ENCODE data around the gene CDKN1A.
"Not testable (repeated sequence)": the region's sequence is repeated elsewhere in the genome, so short reads cannot be mapped to it uniquely, and the experiment has no call there.

Gene CDKN1A

GRCh38 chr6:36678488-36679042 is at the start of gene CDKN1A:
CDKN1A (plus strand) TSS chr6:36678714; CDS start chr6:36684102, 5,388 bp downstream.
- DNase-seq, result peak; percentile 78 to 83

GRCh38 chr6:36629784-36630183 is 48.7 kb upstream of the CDKN1A start:
- DNase-seq, result no peak

GRCh38 chr6:36631326-36632011 is 47.0 kb upstream of the CDKN1A start:
- no peak for DNase-seq

- no peak for DNase-seq
Observed at GRCh38 chr6:36633370-36633769, 45.1 kb upstream of the CDKN1A start.

- no peak for DNase-seq
Observed at GRCh38 chr6:36633915-36634314, 44.6 kb upstream of the CDKN1A start.

GRCh38 chr6:36634317-36635108 is 44.0 kb upstream of the CDKN1A start:
- DNase-seq, result no peak

GRCh38 chr6:36636283-36636682 is 42.2 kb upstream of the CDKN1A start:
- DNase-seq, result no peak

- DNase-seq, result no peak
Observed at GRCh38 chr6:36636687-36637418, 41.7 kb upstream of the CDKN1A start.

- no peak for DNase-seq
Observed at GRCh38 chr6:36638579-36638978, 39.9 kb upstream of the CDKN1A start.

GRCh38 chr6:36639171-36639808 is 39.2 kb upstream of the CDKN1A start:
- DNase-seq, result no peak

GRCh38 chr6:36641543-36641942 is 37.0 kb upstream of the CDKN1A start:
- DNase-seq, result no peak

GRCh38 chr6:36642913-36643817 is 35.3 kb upstream of the CDKN1A start:
- peak in 1 of 2 experiments; percentile 30 for DNase-seq

- DNase-seq, result no peak
Observed at GRCh38 chr6:36643977-36644376, 34.5 kb upstream of the CDKN1A start.

GRCh38 chr6:36649086-36649485 is 29.4 kb upstream of the CDKN1A start:
- no peak for DNase-seq

- no peak for DNase-seq
Observed at GRCh38 chr6:36649701-36650484, 28.6 kb upstream of the CDKN1A start.

- no peak for DNase-seq
Observed at GRCh38 chr6:36650848-36651478, 27.6 kb upstream of the CDKN1A start.

- DNase-seq, result no peak
Observed at GRCh38 chr6:36651659-36652379, 26.7 kb upstream of the CDKN1A start.

GRCh38 chr6:36654469-36654868 is 24.0 kb upstream of the CDKN1A start:
- not testable (repeated sequence) for DNase-seq

- no peak for DNase-seq
Observed at GRCh38 chr6:36655085-36655724, 23.3 kb upstream of the CDKN1A start.
